Tibial artery (tissue), 4 donors: Measurements from ENCODE around the gene CCNL2.

Experiments used
- DNase-seq, 2 donors: peaks; one replicate each; pipeline ENCODE4 v3.0.0-alpha.2; 2019
- H3K27ac ChIP-seq, 2 donors: fragments of 200-600 bp; sonication (generic) in 1 of 2; 1 replicate in 1 of 2; 2 replicates in 1 of 2; pipeline ENCODE4 v1.5.1; 2018 to 2019; ENCODE audit warnings: mild to moderate bottlenecking in 1 of 2
- H3K27me3 ChIP-seq, 2 donors: fragments of 200-600 bp; sonication (generic) in 1 of 2; one replicate each; pipeline versions ENCODE4 v1.5.1 to v1.6.0; 2016 to 2019
- H3K36me3 ChIP-seq, 3 donors: fragments of 200-600 bp; sonication (generic) in 2 of 3; one replicate each; pipeline ENCODE4 v1.5.1; 2016 to 2019; ENCODE audit warnings: mild to moderate bottlenecking in 2 of 3
- H3K4me1 ChIP-seq, 4 donors: fragments of 200-600 bp; sonication (generic) in 2 of 4; 1 replicate in 3 of 4; 2 replicates in 1 of 4; pipeline ENCODE4 v1.5.1; 2016 to 2019
- H3K4me3 ChIP-seq, 2 donors: fragments of 200-600 bp; sonication (generic) in 1 of 2; 1 replicate in 1 of 2; 2 replicates in 1 of 2; pipeline ENCODE4 v1.5.1; 2018 to 2019; ENCODE audit warnings: mild to moderate bottlenecking in 2 of 2
- H3K9me3 ChIP-seq, 3 donors: fragments of 200-600 bp; sonication (generic) in 1 of 3; one replicate each; pipeline ENCODE4 v1.5.1; 2016 to 2019
- CTCF ChIP-seq, 2 experiments: fragments of 200-600 bp in 1 of 2; fragments of 450-650 bp in 1 of 2; IDR thresholded peaks; one replicate each; pipeline ENCODE4 v1.5.1; 2017 to 2019; ENCODE audit warnings: antibody characterized with exemption in 2 of 2, mild to moderate bottlenecking in 1 of 2, moderate library complexity in 1 of 2
- intact Hi-C: fragments of 100-400 bp; cut with DNase I; formaldehyde crosslinking; loops from one replicate; pipeline ENCODE4 v1.15.0; 2023; ENCODE audit warnings: low total_unique reads

Gene CCNL2

DNA sequence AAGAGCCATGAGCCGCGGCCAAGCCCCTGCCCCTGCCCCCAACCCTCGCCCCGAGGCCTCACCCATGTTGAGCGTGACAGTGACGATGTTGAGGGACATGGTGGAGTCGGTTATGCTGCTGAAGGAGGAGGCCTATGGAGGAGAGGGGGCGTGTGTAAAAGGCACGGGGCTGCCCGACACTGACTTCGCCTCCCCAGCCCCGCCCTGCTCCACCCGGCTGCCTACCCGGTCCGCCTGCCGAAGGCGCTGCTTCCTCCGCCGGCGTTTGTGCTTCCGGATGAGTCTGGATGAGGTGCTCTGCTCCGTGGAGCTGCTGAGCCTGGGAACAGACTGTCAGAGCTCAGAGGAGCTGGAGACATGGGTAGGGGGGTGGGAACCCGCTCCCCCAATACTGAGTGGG lies 59.0 kb downstream of the CCNL2 start:
- Histone ChIP-seq H3K4me3 (no peak overlapping the region), H3K9me3 (no peaks in the 10 kb centered on the region), H3K36me3 (peaks cover 15 to 71% (median 61%) of the 10 kb centered on the region in 3 donors), H3K27me3 (no peaks in the 10 kb centered on the region), H3K4me1 (peaks cover 0 to 16% (median 3%) of the 10 kb centered on the region in 4 donors), H3K27ac (no peak overlapping the region)
- no peak for DNase-seq
- no peak for TF ChIP-seq CTCF (IDR thresholded peaks at IDR 0.05)
- intact Hi-C loops: no loop called here

DNA sequence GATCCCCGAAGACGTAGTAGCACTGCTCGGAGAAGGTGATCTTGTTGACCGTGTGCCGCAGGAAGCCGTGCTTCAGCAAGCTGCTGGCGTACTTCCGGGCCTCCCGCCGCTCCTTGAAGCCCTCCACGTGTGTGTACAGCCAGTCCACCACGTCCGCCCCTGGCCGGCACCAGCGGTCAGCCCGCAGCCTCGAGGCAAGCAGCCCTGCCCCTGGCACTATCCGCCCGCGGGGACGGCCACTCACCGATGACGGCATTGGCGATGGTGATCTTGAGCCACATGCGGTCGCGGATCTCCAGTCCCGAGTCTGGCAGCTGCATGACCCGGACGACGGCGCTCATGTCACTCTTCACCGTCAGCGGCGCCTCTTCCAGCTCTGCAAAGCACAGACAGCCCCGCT lies 60.9 kb downstream of the CCNL2 start:
- peaks cover 0 to 6% (median 0%) of the 10 kb centered on the region in 4 donors for H3K4me1 ChIP-seq
- no peak for TF ChIP-seq CTCF (IDR thresholded peaks at IDR 0.05)
- H3K27me3 ChIP-seq: no peaks in the 10 kb centered on the region
- no peak for DNase-seq
- intact Hi-C loops: no loop called here
- H3K4me3 ChIP-seq: no peak overlapping the region
- H3K27ac ChIP-seq: no peak overlapping the region
- H3K9me3 ChIP-seq: no peaks in the 10 kb centered on the region
- H3K36me3 ChIP-seq: peaks cover 15 to 71% (median 61%) of the 10 kb centered on the region in 3 donors

DNA sequence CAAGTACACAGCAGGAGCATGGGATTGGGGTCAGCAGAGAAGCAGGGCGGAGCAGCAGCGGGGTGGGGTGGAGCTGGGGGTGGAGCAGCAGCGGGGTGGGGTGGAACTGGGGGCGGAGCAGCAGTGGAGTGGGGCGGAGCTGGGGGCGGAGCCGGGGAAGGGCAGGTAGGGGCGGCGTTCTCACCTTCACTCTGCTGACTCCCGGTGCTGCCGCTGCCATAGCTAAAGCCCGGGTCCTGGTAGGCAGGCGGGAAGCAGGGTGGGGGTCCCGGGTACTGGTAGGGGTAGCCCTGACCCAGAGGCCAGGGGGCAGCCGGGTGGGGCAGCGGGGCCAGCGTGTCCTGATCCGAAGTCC lies 61.4 kb downstream of the CCNL2 start:
- H3K27ac ChIP-seq: no peak overlapping the region
- DNase-seq: no peak
- intact Hi-C loops: no loop called here
- TF ChIP-seq CTCF (IDR thresholded peaks at IDR 0.05): no peak
- no peak overlapping the region for H3K4me3 ChIP-seq
- peaks cover 15 to 71% (median 61%) of the 10 kb centered on the region in 3 donors for H3K36me3 ChIP-seq
- no peaks in the 10 kb centered on the region for H3K27me3 ChIP-seq
- peaks cover 0 to 11% (median 0%) of the 10 kb centered on the region in 4 donors for H3K4me1 ChIP-seq
- no peaks in the 10 kb centered on the region for H3K9me3 ChIP-seq

DNA sequence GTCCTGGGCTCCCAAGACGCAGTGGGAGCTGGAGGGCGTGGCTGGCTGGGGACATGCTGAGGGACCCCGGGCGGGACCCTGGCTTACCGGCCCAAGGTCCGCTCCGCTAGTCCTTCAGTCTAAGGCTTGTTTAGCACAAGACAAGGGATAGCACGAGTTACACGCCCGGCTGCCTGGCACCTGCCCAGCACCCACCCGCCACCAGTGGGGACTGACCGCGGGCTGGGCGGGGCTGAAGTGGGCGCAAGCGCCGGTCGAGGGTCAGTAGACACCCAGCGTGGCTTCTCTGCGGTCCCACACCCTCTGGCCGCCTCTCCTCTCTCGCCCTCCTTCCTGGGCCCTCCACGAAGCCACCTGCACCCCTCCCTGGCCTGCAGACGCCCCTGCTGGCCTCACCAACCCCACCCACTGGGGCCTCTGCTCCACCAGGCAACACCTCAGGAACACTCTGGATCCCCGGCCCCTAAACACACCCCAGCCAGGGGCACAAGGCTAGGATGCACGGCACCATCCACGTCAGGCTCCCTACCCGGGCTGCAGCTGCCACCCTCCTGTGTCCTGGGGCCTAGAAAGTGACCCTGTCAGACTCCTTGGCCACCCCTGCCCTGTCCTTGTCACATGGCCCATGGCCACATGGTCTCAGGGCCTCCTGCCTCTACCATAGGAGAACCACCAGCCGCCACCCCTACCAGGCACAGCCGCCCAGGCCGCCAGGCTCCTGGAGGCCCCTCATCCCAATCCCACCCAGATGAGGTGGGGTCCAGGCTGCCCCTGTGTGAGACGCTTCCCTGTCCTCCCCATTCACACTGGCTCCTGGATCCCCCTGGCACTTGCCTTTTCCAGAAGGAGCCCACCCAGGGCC lies 62.0 kb downstream of the CCNL2 start:
- Histone ChIP-seq H3K9me3 (no peaks in the 10 kb centered on the region), H3K36me3 (peaks cover 15 to 70% (median 61%) of the 10 kb centered on the region in 3 donors), H3K4me1 (peaks cover 0 to 16% (median 0%) of the 10 kb centered on the region in 4 donors), H3K4me3 (no peak overlapping the region), H3K27me3 (no peaks in the 10 kb centered on the region), H3K27ac (no peak overlapping the region)
- no peak for TF ChIP-seq CTCF (IDR thresholded peaks at IDR 0.05)
- intact Hi-C loops: no loop called here
- no peak for DNase-seq

DNA sequence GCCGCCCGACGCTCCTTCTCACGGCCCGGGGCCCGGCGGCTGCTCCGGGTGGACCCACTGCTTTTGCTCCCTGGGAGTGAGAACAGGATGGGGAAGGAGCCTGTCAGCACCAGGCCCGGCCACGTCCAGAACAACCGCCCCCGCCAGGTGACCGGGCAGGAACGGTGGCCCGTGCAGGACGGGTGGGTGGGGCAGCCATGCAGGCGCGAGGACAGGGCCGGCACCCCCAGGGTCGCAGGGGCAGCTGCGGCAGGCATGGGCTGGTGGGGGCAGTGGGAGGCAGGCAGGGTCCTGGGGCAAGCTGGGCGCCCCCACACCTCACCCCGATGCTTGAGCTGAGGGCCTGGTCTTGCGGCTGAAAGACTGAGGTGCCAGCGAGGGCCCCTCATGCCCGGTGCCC lies 62.7 kb downstream of the CCNL2 start:
- TF ChIP-seq CTCF (IDR thresholded peaks at IDR 0.05): no peak
- Histone ChIP-seq H3K27me3 (no peaks in the 10 kb centered on the region), H3K4me1 (peaks cover 0 to 22% (median 0%) of the 10 kb centered on the region in 4 donors), H3K27ac (no peak overlapping the region), H3K4me3 (no peak overlapping the region), H3K36me3 (peaks cover 15 to 63% (median 56%) of the 10 kb centered on the region in 3 donors), H3K9me3 (no peaks in the 10 kb centered on the region)
- intact Hi-C loops: no loop called here
- DNase-seq: no peak
